ENCODE measurements around the gene GRIK3.

- no peak for TF ChIP-seq YY1 (IDR thresholded peaks at IDR 0.05; ENCODE audit: low read depth)
- TF ChIP-seq MAX (IDR thresholded peaks at IDR 0.05), result no peak
- TF ChIP-seq EP300 (IDR thresholded peaks at IDR 0.05; ENCODE audit: borderline replicate concordance), result no peak
These were observed 227.1 kb downstream of the GRIK3 start for GRCh38 chr1:36807262-36807661.
